Ureter (tissue), 1 donor: ENCODE results near the gene MAZ. TPM values are rescaled to one million over a fixed set of nuclear protein-coding genes. Genes with fewer than 3 reads are reported as not detected.
A peak's percentile ranks its signal among the peaks of the same experiment; 100 is the strongest.
"Not testable (repeated sequence)": the region's sequence is repeated elsewhere in the genome, so short reads cannot be mapped to it uniquely, and the experiment has no call there.

ENCODE experiments used
- DNase-seq: peaks from one replicate; pipeline ENCODE4 v3.0.0-alpha.2; 2020; ENCODE audit warnings: low spot score
- total RNA-seq: library from RNA; stranded (reverse); gene quantifications from one replicate; pipeline ENCODE4 v1.2.4, GENCODE V29; 2023
- donor health status: DM: yes; HTN: yes; CAD: no.

Gene MAZ
- total RNA-seq, 1 donor from 2014 or later, result 143 TPM

GRCh38 chr16:29784901-29785500 is 21.3 kb upstream of the MAZ start:
- peak; percentile 74 for DNase-seq

GRCh38 chr16:29787155-29787554 is 19.2 kb upstream of the MAZ start:
- not testable (repeated sequence) for DNase-seq

- DNase-seq, result no peak
Measured at GRCh38 chr16:29789775-29790182, 16.6 kb upstream of the MAZ start.

GRCh38 chr16:29790183-29790948 is 16.0 kb upstream of the MAZ start, which contains the start of gene KIF22:
TSS of gene KIF22 (plus strand) at chr16:29790751. CDS start at chr16:29790760, 9 bp downstream.
- DNase-seq, result peak; percentile 100

GRCh38 chr16:29790949-29791844 is 15.1 kb upstream of the MAZ start:
- DNase-seq, result no peak

GRCh38 chr16:29791845-29792807 is 14.2 kb upstream of the MAZ start:
- no peak for DNase-seq

DNA sequence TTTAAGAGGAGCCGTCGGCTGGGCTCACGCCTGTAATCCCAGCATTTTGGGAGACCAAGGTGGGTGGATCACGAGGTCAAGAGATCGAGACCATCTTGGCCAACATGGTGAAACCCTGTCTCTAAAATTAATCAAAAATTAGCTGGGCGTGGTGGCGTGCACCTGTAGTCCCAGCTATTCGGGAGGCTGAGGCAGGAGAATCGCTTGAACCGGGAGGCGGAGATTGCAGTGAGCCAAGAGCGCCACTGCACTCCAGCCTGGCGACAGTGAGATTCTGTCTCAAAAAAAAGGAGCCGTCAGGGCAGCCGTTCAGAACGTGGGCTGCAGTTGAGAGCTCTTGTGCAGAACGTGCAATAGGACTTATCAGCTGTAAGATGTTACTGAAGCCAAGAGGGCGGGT is 13.2 kb upstream of the MAZ start:
- DNase-seq, result not testable (repeated sequence)

DNA sequence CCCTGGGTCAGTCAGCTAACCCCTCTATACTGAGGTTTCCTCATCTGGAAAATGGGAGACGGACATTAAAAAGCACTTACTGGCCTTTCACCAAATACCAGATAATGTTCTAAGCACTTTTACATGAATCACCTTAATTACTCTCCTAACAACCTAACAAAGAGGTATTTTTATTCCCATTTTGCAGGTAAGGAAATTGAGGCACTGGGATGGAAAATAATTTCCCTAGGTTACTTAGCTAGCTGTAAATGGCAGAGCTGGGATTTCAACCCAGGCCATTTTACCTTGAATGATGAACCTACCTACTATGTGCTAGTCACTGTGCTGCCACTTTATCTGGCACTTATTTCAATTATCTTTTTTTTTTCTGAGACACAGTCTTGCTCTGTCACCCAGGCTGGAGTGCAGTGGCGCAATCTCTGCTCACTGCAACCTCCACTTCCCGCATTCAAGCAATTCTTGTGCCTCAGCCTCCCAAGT is 12.1 kb upstream of the MAZ start:
- no peak for DNase-seq

DNA sequence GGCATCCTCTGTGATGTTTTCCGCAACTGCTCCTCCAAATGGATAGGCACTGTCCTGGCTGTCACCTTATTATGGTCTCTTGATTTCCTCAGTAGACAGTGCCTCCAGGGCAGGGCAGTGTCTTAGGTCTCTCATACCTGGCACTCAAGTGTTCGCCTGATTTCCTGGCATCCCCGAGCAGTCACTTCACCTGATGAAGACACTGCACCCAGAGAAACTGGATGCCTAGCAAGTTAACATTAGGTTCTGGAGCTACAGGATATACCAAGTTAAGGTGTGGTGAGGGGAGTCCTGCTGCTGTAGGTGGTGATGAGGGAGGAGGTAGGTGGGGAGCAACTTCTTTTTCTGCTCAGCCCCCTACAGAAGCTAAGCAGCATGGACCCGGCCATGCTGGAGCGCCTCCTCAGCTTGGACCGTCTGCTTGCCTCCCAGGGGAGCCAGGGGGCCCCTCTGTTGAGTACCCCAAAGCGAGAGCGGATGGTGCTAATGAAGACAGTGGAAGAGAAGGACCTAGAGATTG is 3.9 kb upstream of the MAZ start:
- DNase-seq, result no peak

DNA sequence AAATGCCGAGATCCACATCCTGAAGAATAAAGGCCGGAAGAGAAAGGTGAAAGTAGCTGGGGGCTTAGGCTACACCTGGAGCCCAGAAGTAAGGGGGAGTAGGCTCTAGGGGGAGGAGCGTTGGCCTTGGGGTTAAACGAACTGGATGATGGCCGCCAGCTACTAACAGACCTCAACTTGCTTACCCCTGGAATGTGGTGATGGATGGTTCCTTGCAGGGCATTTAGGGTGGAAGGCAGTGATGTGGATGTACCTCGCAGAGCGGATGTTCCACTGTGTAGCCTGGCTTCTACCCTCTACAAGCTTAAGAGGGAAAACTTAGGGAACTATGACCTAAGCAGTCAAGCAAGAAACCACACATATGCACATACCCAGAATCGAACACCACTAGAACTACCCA is 2.3 kb upstream of the MAZ start:
- DNase-seq, result no peak

DNA sequence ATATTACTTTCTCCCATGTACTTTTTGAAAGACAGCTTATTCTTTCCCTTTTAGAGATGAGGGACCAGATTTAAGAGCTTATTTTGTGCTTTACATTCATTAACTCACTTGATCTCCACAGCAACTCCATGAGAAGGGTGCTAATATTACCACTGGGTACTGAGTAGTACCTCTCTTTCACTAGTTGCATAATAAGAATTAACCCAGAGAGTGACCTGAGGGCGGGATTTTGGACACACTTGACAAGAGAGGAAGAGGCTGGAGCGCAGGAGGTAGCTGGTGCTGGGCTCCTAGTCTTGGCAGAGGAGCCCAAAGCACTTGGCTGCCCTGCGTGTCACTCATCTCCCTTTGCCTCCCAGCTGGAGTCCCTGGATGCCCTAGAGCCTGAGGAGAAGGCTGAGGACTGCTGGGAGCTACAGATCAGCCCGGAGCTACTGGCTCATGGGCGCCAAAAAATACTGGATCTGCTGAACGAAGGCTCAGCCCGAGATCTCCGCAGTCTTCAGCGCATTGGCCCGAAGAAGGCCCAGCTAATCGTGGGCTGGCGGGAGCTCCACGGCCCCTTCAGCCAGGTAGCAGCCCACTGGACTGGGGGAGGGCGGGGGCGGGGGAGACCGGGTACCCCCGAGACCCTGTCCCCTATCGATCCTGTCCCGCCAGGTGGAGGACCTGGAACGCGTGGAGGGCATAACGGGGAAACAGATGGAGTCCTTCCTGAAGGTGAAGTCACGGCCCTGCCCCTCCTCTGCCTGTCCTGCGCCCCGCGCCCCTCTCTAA is 1.7 kb upstream of the MAZ start:
- peak; percentile 56 for DNase-seq

DNA sequence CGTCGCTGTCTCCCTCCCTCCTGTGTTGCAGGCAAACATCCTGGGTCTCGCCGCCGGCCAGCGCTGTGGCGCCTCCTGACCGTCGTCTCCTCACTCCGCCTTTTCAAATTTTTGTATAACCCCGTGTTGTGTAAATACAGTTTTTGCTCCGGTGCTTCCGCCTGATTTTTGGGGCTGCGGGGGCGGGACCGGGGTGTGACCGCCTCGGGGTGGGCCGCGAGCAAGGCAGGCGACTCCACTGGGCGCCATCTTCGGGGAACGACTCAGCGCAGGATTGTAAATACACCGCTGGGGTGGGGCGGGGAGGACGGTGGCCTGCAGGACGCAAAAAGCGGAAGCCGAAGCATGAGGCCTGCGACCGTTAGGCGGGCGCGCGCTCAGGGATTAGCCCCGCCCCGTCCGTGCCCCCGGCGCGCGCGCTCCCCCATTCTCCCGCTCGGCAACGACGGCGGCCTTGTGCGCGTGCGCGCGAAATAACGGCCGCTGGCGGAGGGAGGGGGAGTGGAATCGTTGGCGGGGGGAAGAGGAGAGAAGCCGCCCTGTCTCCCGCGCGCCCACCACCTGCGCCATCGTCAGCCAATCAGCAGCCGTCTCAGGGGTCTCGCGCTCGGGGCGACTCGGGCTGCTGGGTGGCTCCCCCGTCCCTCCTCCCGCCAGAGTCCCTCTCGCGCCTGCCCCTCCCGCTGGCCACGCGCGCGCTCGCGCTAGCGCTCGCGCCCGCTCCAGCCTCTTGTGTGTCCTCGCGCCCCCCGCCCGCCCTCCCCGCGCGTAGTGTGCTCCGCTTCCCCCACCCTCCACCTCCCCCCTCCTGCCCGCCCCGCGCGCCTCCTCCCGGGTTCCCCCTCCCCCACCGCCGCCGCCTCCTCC is 864 bp upstream of the MAZ start:
- DNase-seq, result peak; percentile 98

DNA sequence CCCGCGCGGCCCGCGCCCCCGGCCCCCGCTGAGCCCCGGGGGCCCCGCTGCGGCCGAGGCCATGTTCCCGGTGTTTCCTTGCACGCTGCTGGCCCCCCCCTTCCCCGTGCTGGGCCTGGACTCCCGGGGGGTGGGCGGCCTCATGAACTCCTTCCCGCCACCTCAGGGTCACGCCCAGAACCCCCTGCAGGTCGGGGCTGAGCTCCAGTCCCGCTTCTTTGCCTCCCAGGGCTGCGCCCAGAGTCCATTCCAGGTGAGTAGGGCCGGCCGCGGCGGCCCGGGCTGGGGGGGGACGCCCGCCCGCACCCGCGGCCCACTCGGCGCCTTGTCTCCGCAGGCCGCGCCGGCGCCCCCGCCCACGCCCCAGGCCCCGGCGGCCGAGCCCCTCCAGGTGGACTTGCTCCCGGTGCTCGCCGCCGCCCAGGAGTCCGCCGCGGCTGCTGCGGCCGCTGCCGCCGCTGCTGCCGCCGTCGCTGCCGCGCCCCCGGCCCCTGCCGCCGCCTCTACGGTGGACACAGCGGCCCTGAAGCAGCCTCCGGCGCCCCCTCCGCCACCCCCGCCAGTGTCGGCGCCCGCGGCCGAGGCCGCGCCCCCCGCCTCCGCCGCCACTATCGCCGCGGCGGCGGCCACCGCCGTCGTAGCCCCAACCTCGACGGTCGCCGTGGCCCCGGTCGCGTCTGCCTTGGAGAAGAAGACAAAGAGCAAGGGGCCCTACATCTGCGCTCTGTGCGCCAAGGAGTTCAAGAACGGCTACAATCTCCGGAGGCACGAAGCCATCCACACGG is 504 bp downstream of the MAZ start:
- peak; percentile 69 for DNase-seq

GRCh38 chr16:29807426-29808218 is 1.3 kb downstream of the MAZ start:
- DNase-seq, result peak; percentile 93

DNA sequence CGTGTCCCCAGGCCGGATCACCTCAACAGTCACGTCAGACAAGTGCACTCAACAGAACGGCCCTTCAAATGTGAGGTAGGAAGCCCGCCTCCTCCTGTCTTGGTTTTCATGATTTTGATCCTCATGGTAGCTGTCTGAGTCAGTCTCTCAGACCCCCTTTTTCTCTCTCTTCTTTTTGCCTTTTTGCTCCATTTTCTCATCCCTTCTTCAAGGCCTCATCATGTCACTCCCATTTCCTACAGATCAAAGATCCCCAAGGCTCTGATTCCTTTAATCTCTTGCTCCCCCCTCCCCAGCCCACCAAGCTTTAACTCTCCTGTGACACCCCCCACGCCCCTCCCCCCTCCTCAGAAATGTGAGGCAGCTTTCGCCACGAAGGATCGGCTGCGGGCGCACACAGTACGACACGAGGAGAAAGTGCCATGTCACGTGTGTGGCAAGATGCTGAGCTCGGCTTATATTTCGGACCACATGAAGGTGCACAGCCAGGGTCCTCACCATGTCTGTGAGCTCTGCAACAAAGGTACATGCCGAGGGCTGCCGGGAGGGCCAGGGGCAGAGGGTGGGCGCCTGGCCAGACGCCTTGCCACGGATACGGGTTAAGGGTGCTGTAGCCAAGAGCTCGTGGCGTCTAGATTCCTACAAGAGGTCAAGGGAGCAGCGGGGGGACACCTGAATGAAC is 2.0 kb downstream of the MAZ start:
- peak; percentile 61 for DNase-seq

- DNase-seq, result no peak
Measured at GRCh38 chr16:29809031-29809747, 2.9 kb downstream of the MAZ start.
